Measurements from ENCODE around the gene CST11. TPM values are rescaled to one million over a fixed set of nuclear protein-coding genes. Genes with fewer than 3 reads are reported as not detected.

CST11 gene
- total and polyA plus RNA-seq, 9 of the 15 experiments (the other 6 are each of a cell fraction or from before 2014, with no cell fraction given) = not detected

- 0 out of 3 replicates have a peak, but pooled peaks have one; percentile 35 for ATAC-seq
- POLR2A ChIA-PET = no interaction called here
- intact Hi-C loops (cut with micrococcal nuclease) (no loop called here), in situ Hi-C loops (cut with MboI) (no loop called here)
- CTCF ChIA-PET (ENCODE audit: low intra/inter-chr PET ratio) = no interaction called here
- no peaks in the 10 kb centered on the region for H3K4me1 ChIP-seq (replicated peaks in 1 of 2; ENCODE audit: control insufficient read depth in 2 of 2, insufficient read depth in 2 of 2, low read length in 2 of 2)
- no peak overlapping the region for H3K4me2 ChIP-seq (ENCODE audit: insufficient read depth, low read length)
- no peak for FAIRE-seq
- no peak overlapping the region for H3K4me3 ChIP-seq
- H3K9me1 ChIP-seq (ENCODE audit: control insufficient read depth, insufficient read depth, low read length) = no peaks in the 10 kb centered on the region
- no peak overlapping the region for H3K27ac ChIP-seq (ENCODE audit: extremely low read depth, low read depth, low read length)
- no peaks in the 10 kb centered on the region for H3K36me3 ChIP-seq (ENCODE audit: control insufficient read depth, insufficient read depth, low read length)
- BruUV-seq (replicated peaks) = no TSS peak
- H4K20me1 ChIP-seq (replicated peaks; ENCODE audit: control insufficient read depth, insufficient read depth, low read length) = no peaks in the 10 kb centered on the region
- H3K9me3 ChIP-seq (replicated peaks; ENCODE audit: control insufficient read depth, insufficient read depth, low read depth, low read length) = no peaks in the 10 kb centered on the region
- DNase-seq (ENCODE audit: extremely low read depth in 1 of 4, low spot score in 3 of 4) = no peak
- 0% methylated on average over 4 of the region's 5 CpGs for WGBS (ENCODE audit: insufficient coverage, low coverage, missing lambda C conversion rate)
- no peak overlapping the region for H2AFZ ChIP-seq (ENCODE audit: low read depth, low read length)
- H3K27me3 ChIP-seq (ENCODE audit: control insufficient read depth in 2 of 2, insufficient read depth in 2 of 2, low read length in 2 of 2) = peaks cover 0 to 10% of the 10 kb centered on the region in 2 experiments; a peak in 2 of 5 replicates
- no peaks in the 10 kb centered on the region for H3K79me2 ChIP-seq (ENCODE audit: control insufficient read depth, insufficient read depth, low read length)
- H3K9ac ChIP-seq (ENCODE audit: insufficient read depth in 1 of 2, low read depth in 2 of 2, low read length in 2 of 2) = no peak overlapping the region
- TF ChIP-seq ZNF143 (CRISPR knock-in tag; IDR thresholded peaks at IDR 0.05) (no peak), ZBTB7A (IDR thresholded peaks at IDR 0.05; ENCODE audit: borderline replicate concordance, control insufficient read depth, low read depth, low read length) (no peak), RNF2 (IDR thresholded peaks at IDR 0.05) (no peak), TFAM (CRISPR knock-in tag; conservative IDR thresholded peaks at IDR 0.05) (no peak), RBM14 (IDR thresholded peaks at IDR 0.05; ENCODE audit: borderline replicate concordance, insufficient read depth, low read depth, low read length) (no peak), ZNF217 (CRISPR knock-in tag; IDR thresholded peaks at IDR 0.05) (no peak), ESRRA (IDR thresholded peaks at IDR 0.05; ENCODE audit: borderline replicate concordance, low read depth) (no peak), KDM2B (CRISPR knock-in tag; IDR thresholded peaks at IDR 0.05) (no peak), ZNF79 (CRISPR knock-in tag; IDR thresholded peaks at IDR 0.05; ENCODE audit: low read depth) (no peak), NCOA4 (IDR thresholded peaks at IDR 0.05; ENCODE audit: partially characterized antibody) (no peak), SIRT6 (IDR thresholded peaks at IDR 0.05; ENCODE audit: low read depth, low read length) (no peak), PHF20 (IDR thresholded peaks at IDR 0.05; ENCODE audit: partially characterized antibody) (no peak), ARID3A (IDR thresholded peaks at IDR 0.05; ENCODE audit: borderline replicate concordance, low read depth, low read length) (no peak), TBL1XR1 (IDR thresholded peaks at IDR 0.05; ENCODE audit: low read length in 2 of 2) (no peak), FUS (optimal IDR thresholded peaks at IDR 0.05; ENCODE audit: low read depth, low read length) (no peak)
Observed at GRCh38 chr20:23475395-23475794, 22.7 kb upstream of the CST11 start.
